Measurements from ENCODE around the gene PIK3CA.

PIK3CA gene

GRCh38 chr3:179175358-179175757, 27.2 kb downstream of the PIK3CA start:
- Histone ChIP-seq H3K4me2 (no peak overlapping the region), H3K36me3 (peaks cover 6% of the 10 kb centered on the region; the same call in 1 of the 2 replicates), H3K27me3 (no peaks in the 10 kb centered on the region), H4K20me1 (peaks cover 68% of the 10 kb centered on the region), H3K4me1 (peaks cover 24% of the 10 kb centered on the region), H3K9ac (no peak overlapping the region), H3K9me3 (peaks cover 13% of the 10 kb centered on the region; the same call in 1 of the 2 replicates), H3K27ac (no peak overlapping the region), H3K4me3 (no peak overlapping the region)
- no peak for TF ChIP-seq Cebpa-rat (IDR thresholded peaks at IDR 0.05)

DNA sequence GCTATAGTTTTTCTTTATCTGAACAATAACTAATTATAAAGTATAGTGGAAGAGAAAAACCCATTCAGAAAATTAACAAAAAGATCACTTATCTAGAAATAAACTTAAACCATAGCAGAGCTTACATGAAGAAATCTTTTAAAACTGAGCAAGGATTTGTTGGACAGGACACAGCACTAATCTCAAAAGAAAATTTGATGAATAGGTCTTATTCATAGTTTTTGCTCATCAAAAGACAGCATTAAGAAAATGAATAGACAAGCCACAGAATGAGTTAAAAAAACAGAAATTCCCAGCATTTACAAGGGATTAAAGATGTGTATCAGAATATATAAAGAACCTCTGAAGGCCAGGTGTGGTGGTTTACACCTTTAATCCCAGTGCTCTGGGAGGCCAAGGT, 29.5 kb downstream of the PIK3CA start:
- Histone ChIP-seq H3K9me3 (no peaks in the 10 kb centered on the region), H3K27me3 (no peaks in the 10 kb centered on the region), H3K4me2 (no peak overlapping the region), H4K20me1 (peaks cover 91% of the 10 kb centered on the region), H3K4me1 (peaks cover 40% of the 10 kb centered on the region), H3K9ac (no peak overlapping the region), H3K27ac (no peak overlapping the region), H3K4me3 (no peak overlapping the region), H3K36me3 (no peaks in the 10 kb centered on the region)
- no peak for TF ChIP-seq Cebpa-rat (IDR thresholded peaks at IDR 0.05)

DNA sequence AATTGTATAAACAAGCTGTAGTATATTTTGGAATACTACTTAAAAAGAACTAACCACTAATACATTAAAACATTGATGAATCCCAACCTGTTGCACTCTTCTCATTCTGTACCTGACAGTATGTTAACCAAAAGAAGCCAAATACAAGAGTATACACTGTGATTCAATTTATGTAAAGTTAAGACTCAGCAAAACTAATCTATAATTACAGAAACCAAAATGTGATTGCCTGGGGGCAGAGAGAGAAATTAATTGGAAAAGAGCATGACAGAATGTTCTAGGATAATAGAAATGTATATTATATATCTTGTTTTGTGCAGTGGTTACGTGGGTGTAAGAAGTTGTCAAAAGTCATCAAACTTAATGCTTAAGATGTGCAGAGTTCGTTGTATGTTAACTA, 31.1 kb downstream of the PIK3CA start:
- H3K9ac ChIP-seq, result no peak overlapping the region
- H3K27me3 ChIP-seq, result no peaks in the 10 kb centered on the region
- peaks cover 33% of the 10 kb centered on the region for H3K4me1 ChIP-seq
- peaks cover 100% of the 10 kb centered on the region for H4K20me1 ChIP-seq
- no peak overlapping the region for H3K4me2 ChIP-seq
- no peak for TF ChIP-seq Cebpa-rat (IDR thresholded peaks at IDR 0.05)
- H3K27ac ChIP-seq, result no peak overlapping the region
- H3K36me3 ChIP-seq, result 0 out of 2 replicates have a peak, but pooled peaks cover 3% of the 10 kb centered on the region
- H3K4me3 ChIP-seq, result no peak overlapping the region
- no peaks in the 10 kb centered on the region for H3K9me3 ChIP-seq

- Histone ChIP-seq H3K27ac (no peak overlapping the region), H3K4me1 (peaks cover 24% of the 10 kb centered on the region; the same call in 1 of the 2 replicates), H4K20me1 (peaks cover 100% of the 10 kb centered on the region), H3K9ac (no peak overlapping the region), H3K4me2 (no peak overlapping the region), H3K4me3 (no peak overlapping the region), H3K36me3 (peaks cover 4% of the 10 kb centered on the region; the same call in 1 of the 2 replicates), H3K9me3 (no peaks in the 10 kb centered on the region), H3K27me3 (no peaks in the 10 kb centered on the region)
- TF ChIP-seq Cebpa-rat (IDR thresholded peaks at IDR 0.05), result no peak
Measured at GRCh38 chr3:179179979-179180759, 32.0 kb downstream of the PIK3CA start.

DNA sequence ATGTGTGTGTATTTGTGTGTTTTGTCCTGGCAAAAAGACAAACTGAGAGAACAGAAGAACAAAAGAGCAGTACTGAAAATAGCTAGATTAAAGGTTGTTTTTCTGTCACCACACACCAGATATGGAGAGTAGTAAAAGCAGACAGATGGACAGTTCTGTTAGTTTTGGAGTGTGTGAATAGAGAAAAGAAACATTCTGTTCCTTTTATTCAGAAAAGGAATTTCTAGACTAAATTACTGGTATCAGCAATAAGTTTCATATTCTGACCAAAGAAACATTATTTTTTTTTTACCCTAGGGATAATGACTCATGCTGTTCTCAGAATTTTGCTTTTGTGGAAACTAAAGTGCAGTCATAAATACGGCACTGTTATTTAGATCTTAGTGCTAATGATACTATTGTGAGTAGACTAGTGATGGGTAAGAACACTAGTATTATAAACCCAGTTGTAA, 32.9 kb downstream of the PIK3CA start:
- H3K4me3 ChIP-seq, result no peak overlapping the region
- H3K4me1 ChIP-seq, result peaks cover 21% of the 10 kb centered on the region; the same call in 1 of the 2 replicates
- H3K9me3 ChIP-seq, result peaks cover 2% of the 10 kb centered on the region; the same call in 1 of the 2 replicates
- H3K36me3 ChIP-seq, result peaks cover 13% of the 10 kb centered on the region
- TF ChIP-seq Cebpa-rat (IDR thresholded peaks at IDR 0.05), result no peak
- peaks cover 100% of the 10 kb centered on the region for H4K20me1 ChIP-seq
- H3K27me3 ChIP-seq, result no peaks in the 10 kb centered on the region
- no peak overlapping the region for H3K9ac ChIP-seq
- no peak overlapping the region for H3K4me2 ChIP-seq
- no peak overlapping the region for H3K27ac ChIP-seq

DNA sequence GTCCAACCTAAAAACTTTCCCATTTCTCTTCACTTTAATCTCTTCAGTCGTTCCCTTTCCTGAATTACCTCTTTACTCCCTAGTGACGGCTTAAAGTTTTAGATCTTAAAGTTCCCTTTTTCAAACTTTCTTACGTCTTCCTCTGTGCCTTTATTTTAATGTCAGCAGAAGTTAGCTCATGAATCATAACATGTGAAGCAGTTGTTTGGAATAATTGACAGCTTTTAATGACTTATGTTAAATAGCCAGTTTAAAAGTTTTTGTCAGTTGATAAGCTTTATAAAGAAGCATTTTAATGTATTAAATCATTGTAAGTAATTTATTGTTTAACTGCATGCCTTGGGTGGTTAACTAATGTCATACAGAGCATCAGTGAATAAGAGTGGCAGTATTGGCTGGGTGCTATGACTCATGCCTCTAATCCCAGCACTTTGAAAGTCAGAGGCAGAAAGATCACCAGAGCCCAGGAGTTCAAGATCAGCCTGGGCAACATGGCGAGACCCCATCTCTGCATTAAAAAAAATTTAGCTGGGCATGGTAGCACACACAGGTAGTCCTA, 33.9 kb downstream of the PIK3CA start:
- no peak overlapping the region for H3K9ac ChIP-seq

DNA sequence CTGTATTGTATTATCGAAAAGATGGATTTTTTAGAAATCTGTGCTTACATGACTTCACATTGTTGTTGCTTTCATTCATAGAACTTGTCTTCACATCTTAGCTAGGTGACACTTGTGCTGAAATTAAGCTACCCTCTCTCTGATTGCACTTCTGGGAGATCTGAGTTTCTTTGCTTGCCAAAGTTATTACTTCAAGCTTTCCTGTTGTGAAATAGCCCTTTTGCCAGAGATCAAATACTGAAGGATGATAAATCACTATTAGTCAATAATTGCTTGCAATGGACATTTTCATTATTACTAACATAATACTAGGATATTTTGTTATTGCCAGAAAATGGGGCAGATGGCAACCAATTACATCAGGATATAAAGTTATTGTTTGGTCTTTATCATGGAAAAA, 34.7 kb downstream of the PIK3CA start:
- Histone ChIP-seq H4K20me1 (peaks cover 93% of the 10 kb centered on the region), H3K27me3 (no peaks in the 10 kb centered on the region), H3K4me3 (no peak overlapping the region), H3K4me2 (no peak overlapping the region), H3K4me1 (peaks cover 21% of the 10 kb centered on the region; the same call in 1 of the 2 replicates), H3K9ac (no peak overlapping the region), H3K9me3 (peaks cover 2% of the 10 kb centered on the region; the same call in 1 of the 2 replicates), H3K27ac (no peak overlapping the region), H3K36me3 (peaks cover 19% of the 10 kb centered on the region)
- no peak for TF ChIP-seq Cebpa-rat (IDR thresholded peaks at IDR 0.05)

More for the DNA sequence above, 33.9 kb downstream of the PIK3CA start:
- Histone ChIP-seq H3K4me1 (peaks cover 21% of the 10 kb centered on the region; the same call in 1 of the 2 replicates), H3K4me3 (no peak overlapping the region), H3K9me3 (peaks cover 2% of the 10 kb centered on the region; the same call in 1 of the 2 replicates), H3K4me2 (no peak overlapping the region), H3K27me3 (no peaks in the 10 kb centered on the region), H3K27ac (no peak overlapping the region), H4K20me1 (peaks cover 98% of the 10 kb centered on the region), H3K36me3 (peaks cover 19% of the 10 kb centered on the region)
- TF ChIP-seq Cebpa-rat (IDR thresholded peaks at IDR 0.05), result no peak

- H3K9me3 ChIP-seq, result peaks cover 2% of the 10 kb centered on the region; the same call in 1 of the 2 replicates
- H3K27me3 ChIP-seq, result no peaks in the 10 kb centered on the region
- H3K36me3 ChIP-seq, result peaks cover 19% of the 10 kb centered on the region
- no peak overlapping the region for H3K9ac ChIP-seq
- peaks cover 21% of the 10 kb centered on the region; the same call in 1 of the 2 replicates for H3K4me1 ChIP-seq
- H3K27ac ChIP-seq, result no peak overlapping the region
- TF ChIP-seq Cebpa-rat (IDR thresholded peaks at IDR 0.05), result no peak
- H3K4me2 ChIP-seq, result no peak overlapping the region
- H4K20me1 ChIP-seq, result peaks cover 92% of the 10 kb centered on the region
- H3K4me3 ChIP-seq, result no peak overlapping the region
Measured at GRCh38 chr3:179184826-179185225, 36.7 kb downstream of the PIK3CA start.

DNA sequence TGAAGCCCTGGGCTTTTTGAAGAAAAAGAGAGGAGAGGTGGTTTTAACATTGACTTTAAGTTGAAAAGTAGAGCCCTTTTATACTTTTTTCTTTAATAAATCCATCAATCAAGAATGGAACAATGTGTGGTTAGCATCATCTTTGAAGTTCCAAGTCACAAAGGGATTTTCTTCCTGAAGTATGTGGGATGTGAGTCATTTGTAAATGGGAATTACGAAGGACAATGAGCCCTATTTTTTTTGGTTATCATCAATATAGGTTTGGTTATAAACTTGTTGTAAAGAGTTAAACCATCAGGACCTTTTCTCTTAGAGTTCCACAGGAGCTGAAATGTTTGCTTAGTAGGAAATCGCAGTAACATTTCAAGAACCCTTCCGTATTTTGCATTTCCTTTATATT, 38.3 kb downstream of the PIK3CA start:
- no peaks in the 10 kb centered on the region for H3K27me3 ChIP-seq
- no peak for TF ChIP-seq Cebpa-rat (IDR thresholded peaks at IDR 0.05)
- H3K36me3 ChIP-seq, result peaks cover 19% of the 10 kb centered on the region
- H3K27ac ChIP-seq, result no peak overlapping the region
- no peak overlapping the region for H3K9ac ChIP-seq
- peaks cover 2% of the 10 kb centered on the region; the same call in 1 of the 2 replicates for H3K9me3 ChIP-seq
- H4K20me1 ChIP-seq, result peaks cover 92% of the 10 kb centered on the region
- H3K4me3 ChIP-seq, result no peak overlapping the region
- H3K4me1 ChIP-seq, result peaks cover 6% of the 10 kb centered on the region; the same call in 1 of the 2 replicates
- no peak overlapping the region for H3K4me2 ChIP-seq

GRCh38 chr3:179189759-179190158, 41.6 kb downstream of the PIK3CA start:
- Histone ChIP-seq H3K4me2 (no peak overlapping the region), H4K20me1 (peaks cover 91% of the 10 kb centered on the region), H3K9ac (no peak overlapping the region), H3K4me1 (peaks cover 12% of the 10 kb centered on the region), H3K27me3 (no peaks in the 10 kb centered on the region), H3K9me3 (peaks cover 2% of the 10 kb centered on the region; the same call in 1 of the 2 replicates), H3K36me3 (peaks cover 16% of the 10 kb centered on the region), H3K27ac (no peak overlapping the region), H3K4me3 (no peak overlapping the region)
- TF ChIP-seq Cebpa-rat (IDR thresholded peaks at IDR 0.05), result no peak

All from BLaER1 (cell line).